CD4-positive, alpha-beta T cell treated with Interleukin-17A for 4 hours (primary cell): ENCODE results near the gene LDLRAD1.
"Not testable (repeated sequence)": the region's sequence is repeated elsewhere in the genome, so short reads cannot be mapped to it uniquely, and the experiment has no call there.

Source experiments
- DNase-seq: peaks from one replicate; pipeline ENCODE4 v3.0.0-alpha.2; 2020; ENCODE audit warnings: mixed read lengths

LDLRAD1 gene

DNA sequence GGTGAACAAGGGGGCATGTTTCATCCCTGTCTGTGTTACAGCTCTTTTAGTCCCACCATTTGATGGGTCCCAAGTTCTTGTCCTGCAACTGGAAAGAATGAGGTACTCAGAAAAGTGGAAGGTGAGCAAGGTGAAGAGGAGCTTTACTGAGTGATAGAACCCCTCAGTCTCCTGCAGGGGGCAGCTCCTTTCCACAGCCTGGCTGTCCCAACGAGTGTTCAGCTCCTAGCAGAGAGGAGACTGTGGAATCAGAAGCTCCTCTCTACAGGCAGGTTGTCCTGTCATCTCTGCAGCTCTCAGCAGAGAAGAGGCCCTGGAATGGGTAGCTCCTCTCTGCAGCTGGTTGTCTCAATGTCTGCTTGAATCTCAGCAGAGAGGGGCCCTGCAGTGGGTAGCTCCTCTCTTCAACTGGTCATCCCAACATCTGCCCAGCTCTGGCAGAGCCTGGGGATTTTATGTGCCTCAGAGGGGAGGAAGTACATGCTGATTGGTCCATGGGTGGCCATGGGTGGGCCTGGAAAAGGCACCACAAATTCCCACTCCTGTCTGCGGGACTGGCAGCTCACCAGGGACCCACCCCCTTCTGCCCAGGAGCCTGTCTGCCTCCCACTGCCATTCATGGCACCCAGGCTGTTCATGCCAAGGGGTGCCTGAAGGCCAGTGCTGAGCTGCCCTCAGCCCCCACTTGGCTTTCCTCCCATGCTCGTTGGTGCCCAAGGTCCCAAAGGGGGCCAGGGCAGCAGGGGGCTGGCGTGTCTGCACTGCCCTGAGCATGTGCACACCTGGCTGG, 25.7 kb downstream of the LDLRAD1 start:
- DNase-seq: no peak

GRCh38 chr1:53987880-53988279, 30.1 kb downstream of the LDLRAD1 start:
- no peak for DNase-seq

GRCh38 chr1:53986458-53986857, 31.5 kb downstream of the LDLRAD1 start:
- no peak for DNase-seq

GRCh38 chr1:53984726-53985125, 33.3 kb downstream of the LDLRAD1 start:
- DNase-seq: no peak

DNA sequence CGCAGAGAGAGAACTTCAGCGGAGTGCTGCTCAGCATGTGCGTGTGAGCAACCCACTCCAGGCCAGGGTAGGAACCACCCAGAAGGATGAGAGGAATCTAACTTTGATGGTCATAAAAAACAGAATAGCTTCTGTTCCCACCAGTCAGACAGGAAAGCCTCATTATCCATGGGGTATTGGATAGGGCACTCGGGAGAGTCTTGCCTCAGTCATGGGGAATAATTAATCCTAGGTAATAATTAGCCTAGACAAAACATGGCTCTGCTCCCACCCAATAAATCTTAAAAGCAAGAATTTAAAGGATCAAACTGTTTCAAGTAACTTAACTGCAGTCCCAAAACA, 35.3 kb downstream of the LDLRAD1 start:
- DNase-seq: no peak

- DNase-seq: no peak
Measured at GRCh38 chr1:53982034-53982762, 35.8 kb downstream of the LDLRAD1 start.

GRCh38 chr1:53981220-53981619, 36.8 kb downstream of the LDLRAD1 start:
- no peak for DNase-seq

GRCh38 chr1:53979712-53980450, 38.1 kb downstream of the LDLRAD1 start:
- no peak for DNase-seq

GRCh38 chr1:53975861-53976260, 42.1 kb downstream of the LDLRAD1 start:
- no peak for DNase-seq

DNA sequence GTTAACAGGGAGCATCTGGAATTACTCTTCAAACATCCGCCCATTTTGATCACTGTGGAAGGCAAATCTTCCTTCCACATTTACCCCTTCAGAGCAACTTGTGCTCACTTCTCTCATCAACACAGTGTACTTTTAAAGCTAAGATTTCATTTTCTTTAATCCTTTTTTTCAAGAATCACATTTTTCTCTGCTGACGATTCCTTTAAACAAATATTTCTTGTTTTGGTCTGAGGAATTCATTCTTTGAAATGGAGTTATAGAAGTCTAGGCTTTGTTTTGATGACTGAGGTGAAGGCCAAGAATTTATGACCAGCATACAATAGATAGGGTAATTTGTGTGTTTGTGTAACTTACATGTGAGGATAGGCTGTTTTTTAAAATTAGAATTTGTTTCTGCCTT, 46.3 kb downstream of the LDLRAD1 start:
- no peak for DNase-seq

DNA sequence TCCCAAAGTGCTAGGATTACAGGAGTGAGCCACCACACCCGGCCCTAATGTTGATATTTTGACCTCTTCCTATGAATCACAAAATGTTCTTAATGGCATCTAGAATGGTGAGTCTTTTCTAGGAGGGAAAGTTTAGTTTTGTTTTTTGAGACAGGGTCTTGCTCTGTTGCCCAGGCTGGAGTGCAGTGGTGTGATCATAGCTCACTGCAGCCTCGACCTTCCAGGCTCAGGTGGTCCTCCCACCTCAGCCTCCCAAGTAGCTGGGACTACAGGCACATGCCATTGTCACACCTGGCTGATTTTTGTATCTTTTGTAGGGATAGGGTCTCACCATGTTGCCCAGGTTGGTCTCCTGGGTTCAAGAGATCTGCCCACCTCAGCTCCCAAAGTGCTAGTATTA, 48.7 kb downstream of the LDLRAD1 start:
- DNase-seq: not testable (repeated sequence)

- DNase-seq: no peak
Measured at GRCh38 chr1:53968125-53968513, 49.9 kb downstream of the LDLRAD1 start.

GRCh38 chr1:53967409-53968124, 50.4 kb downstream of the LDLRAD1 start:
- DNase-seq: no peak

- no peak for DNase-seq
Measured at GRCh38 chr1:53966794-53967193, 51.2 kb downstream of the LDLRAD1 start.

DNA sequence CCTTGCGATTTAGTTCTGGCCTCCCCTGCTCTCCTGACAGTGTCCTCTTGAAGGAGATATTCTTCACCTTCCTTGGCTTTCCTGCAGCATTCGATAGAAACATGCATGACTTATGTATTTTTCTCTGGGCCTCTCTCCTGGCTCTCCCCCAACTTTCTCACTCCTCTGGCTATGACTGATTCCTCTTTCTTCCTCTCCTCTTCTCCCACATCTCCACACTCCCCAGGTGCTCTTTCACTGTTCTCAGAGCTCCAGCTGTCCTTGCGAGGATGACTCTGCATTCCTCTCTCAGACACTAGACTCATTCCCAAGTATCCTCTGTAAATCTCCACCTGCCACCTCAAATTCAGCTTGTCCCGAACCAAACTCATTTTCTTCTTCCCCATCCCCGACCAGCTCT, 53.9 kb downstream of the LDLRAD1 start:
- DNase-seq: no peak

DNA sequence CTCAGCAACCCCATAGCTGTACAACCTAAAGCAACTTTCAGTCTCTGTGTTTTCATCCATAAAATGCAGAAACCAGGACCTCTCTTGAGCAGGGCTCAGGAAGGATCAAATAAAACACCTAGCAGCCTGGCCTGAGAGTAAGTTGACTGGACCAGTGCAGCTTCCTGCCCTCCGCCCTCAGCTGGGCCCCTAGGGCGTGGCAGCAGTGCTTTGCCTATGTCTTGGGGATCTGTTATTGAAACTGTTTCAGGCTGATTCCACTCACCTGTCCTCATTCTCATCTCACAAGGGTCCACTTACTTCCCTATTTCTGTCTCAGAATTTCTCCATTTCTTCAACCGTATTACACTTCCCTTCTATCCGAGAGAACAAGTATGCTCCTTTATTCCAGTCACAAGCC, 54.5 kb downstream of the LDLRAD1 start:
- DNase-seq: no peak

DNA sequence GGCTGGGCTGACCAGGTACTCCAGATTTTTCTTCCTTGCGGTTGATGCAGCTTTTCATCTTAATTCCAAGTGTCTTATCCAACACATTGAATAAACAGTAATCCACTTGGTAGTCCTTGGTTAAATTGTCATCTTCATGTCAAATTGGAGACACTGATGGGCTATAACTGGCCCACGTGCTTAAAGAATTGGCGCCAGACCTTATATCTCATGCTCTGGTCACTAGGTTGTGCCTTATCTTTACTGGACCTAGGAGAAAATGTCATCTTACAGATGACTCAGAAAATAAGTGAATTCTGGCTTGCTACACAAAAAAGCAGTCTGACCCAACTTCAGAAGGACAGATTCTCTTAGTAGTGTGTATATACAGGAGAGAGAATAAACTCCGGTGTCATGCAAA, 55.6 kb downstream of the LDLRAD1 start:
- no peak for DNase-seq

DNA sequence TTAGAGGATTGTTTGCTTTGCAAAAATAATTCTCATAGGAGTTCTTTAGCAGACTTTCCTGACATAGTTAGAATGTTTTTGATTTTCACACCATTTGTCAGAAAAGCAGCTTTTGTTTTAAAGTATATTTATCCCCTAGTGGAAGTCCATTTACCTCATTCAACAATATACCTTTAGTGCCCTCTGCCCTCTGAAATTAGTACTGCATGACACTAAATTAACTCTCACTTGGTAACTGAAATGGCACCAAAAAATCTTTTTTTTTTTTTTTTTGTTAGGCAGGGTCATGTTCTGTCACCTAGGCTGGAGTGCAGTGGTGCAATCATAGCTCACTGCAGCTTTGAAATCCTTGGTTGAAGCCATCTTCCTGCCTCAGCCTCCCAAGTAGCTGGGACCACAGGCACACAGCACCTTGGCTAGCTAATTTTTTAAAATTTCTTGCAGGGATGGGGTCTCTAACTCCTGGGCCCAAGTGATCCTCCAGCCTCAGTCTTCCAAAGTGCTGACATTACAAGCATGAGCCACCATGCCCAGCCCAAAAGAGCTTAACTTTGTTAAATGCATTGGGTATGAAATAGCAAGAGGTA, 58.2 kb downstream of the LDLRAD1 start:
- no peak for DNase-seq
